Measurements from ENCODE around the gene USH1G.

The USH1G gene

GRCh38 chr17:74941128-74941725 lies 18.2 kb upstream of the USH1G start:
- Histone ChIP-seq H2AFZ (ENCODE audit: low read depth, low read length, severe bottlenecking) (no peak overlapping the region), H3K4me2 (ENCODE audit: low read depth, low read length, poor library complexity, severe bottlenecking) (no peak overlapping the region), H3K4me3 (ENCODE audit: insufficient read depth, low read length, poor library complexity, severe bottlenecking) (no peak overlapping the region), H3F3A (ENCODE audit: insufficient read depth) (no peaks in the 10 kb centered on the region), H3K9me3 (ENCODE audit: insufficient read depth, low read length) (no peaks in the 10 kb centered on the region), H3K79me2 (ENCODE audit: insufficient read depth, low read length) (no peaks in the 10 kb centered on the region), H3K9me2 (replicated peaks; ENCODE audit: insufficient read depth, low read length) (no peaks in the 10 kb centered on the region), H3K9ac (ENCODE audit: low read length) (no peak overlapping the region), H3K27ac (ENCODE audit: low read depth, low read length) (no peak overlapping the region), H4K20me1 (ENCODE audit: low read depth, low read length) (no peaks in the 10 kb centered on the region), H3K36me3 (ENCODE audit: low read length) (no peaks in the 10 kb centered on the region), H3K27me3 (ENCODE audit: low read length) (no peaks in the 10 kb centered on the region)
- no peak for TF ChIP-seq EZH2phosphoT487 (conservative IDR thresholded peaks at IDR 0.05; ENCODE audit: low read length)

DNA sequence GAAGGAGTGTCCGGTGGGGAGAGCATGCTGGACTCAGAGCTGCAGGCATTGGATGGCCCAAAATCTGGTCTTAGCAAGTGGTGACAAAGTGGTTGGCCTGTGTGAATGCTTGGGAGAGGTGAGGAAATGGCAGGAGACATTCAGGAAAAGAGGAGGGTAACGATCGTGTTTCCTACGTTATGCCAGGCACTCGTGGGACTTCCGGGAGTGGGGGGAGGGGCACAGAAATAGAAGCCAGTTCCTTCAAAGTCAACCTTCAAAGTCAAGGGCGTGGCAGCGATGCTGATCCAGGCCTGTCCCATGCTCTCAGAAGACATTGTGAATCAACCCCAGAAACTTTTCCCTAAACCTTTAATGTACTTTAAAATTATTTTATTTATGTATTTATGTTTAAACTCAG lies 16.5 kb upstream of the USH1G start:
- no peak overlapping the region for H3K9ac ChIP-seq (ENCODE audit: low read length)
- no peaks in the 10 kb centered on the region for H3K79me2 ChIP-seq (ENCODE audit: insufficient read depth, low read length)
- H3K4me3 ChIP-seq (ENCODE audit: insufficient read depth, low read length, poor library complexity, severe bottlenecking) = no peak overlapping the region
- H3K36me3 ChIP-seq (ENCODE audit: low read length) = no peaks in the 10 kb centered on the region
- H3K9me3 ChIP-seq (ENCODE audit: insufficient read depth, low read length) = no peaks in the 10 kb centered on the region
- no peaks in the 10 kb centered on the region for H4K20me1 ChIP-seq (ENCODE audit: low read depth, low read length)
- H3K9me2 ChIP-seq (replicated peaks; ENCODE audit: insufficient read depth, low read length) = no peaks in the 10 kb centered on the region
- H3K27me3 ChIP-seq (ENCODE audit: low read length) = no peaks in the 10 kb centered on the region
- H3F3A ChIP-seq (ENCODE audit: insufficient read depth) = no peaks in the 10 kb centered on the region
- no peak for TF ChIP-seq CTCF (IDR thresholded peaks at IDR 0.05; ENCODE audit: insufficient read depth, low read length, poor library complexity, severe bottlenecking)
- TF ChIP-seq EZH2phosphoT487 (conservative IDR thresholded peaks at IDR 0.05; ENCODE audit: low read length) = no peak
- H2AFZ ChIP-seq (ENCODE audit: low read depth, low read length, severe bottlenecking) = no peak overlapping the region
- H3K4me2 ChIP-seq (ENCODE audit: low read depth, low read length, poor library complexity, severe bottlenecking) = no peak overlapping the region
- H3K27ac ChIP-seq (ENCODE audit: low read depth, low read length) = no peak overlapping the region

GRCh38 chr17:74938194-74938950 lies 15.3 kb upstream of the USH1G start:
- no peaks in the 10 kb centered on the region for H3K27me3 ChIP-seq (ENCODE audit: low read length)
- H3K9ac ChIP-seq (ENCODE audit: low read length) = no peak overlapping the region
- no peak overlapping the region for H3K4me2 ChIP-seq (ENCODE audit: low read depth, low read length, poor library complexity, severe bottlenecking)
- H3K27ac ChIP-seq (ENCODE audit: low read depth, low read length) = no peak overlapping the region
- H3K4me3 ChIP-seq (ENCODE audit: insufficient read depth, low read length, poor library complexity, severe bottlenecking) = no peak overlapping the region
- no peaks in the 10 kb centered on the region for H3K9me2 ChIP-seq (replicated peaks; ENCODE audit: insufficient read depth, low read length)
- TF ChIP-seq CTCF (IDR thresholded peaks at IDR 0.05; ENCODE audit: insufficient read depth, low read length, poor library complexity, severe bottlenecking) (no peak), EZH2phosphoT487 (conservative IDR thresholded peaks at IDR 0.05; ENCODE audit: low read length) (no peak)
- H2AFZ ChIP-seq (ENCODE audit: low read depth, low read length, severe bottlenecking) = no peak overlapping the region
- H3K36me3 ChIP-seq (ENCODE audit: low read length) = no peaks in the 10 kb centered on the region
- no peaks in the 10 kb centered on the region for H4K20me1 ChIP-seq (ENCODE audit: low read depth, low read length)
- H3K9me3 ChIP-seq (ENCODE audit: insufficient read depth, low read length) = no peaks in the 10 kb centered on the region
- no peaks in the 10 kb centered on the region for H3K79me2 ChIP-seq (ENCODE audit: insufficient read depth, low read length)
- no peaks in the 10 kb centered on the region for H3F3A ChIP-seq (ENCODE audit: insufficient read depth)
